Parathyroid adenoma (tissue), 2 donors: Measurements from ENCODE around the gene ASIC2.

Experiments
- H2AFZ ChIP-seq: fragments of 300-600 bp; sonication (generic); one replicate; pipeline ENCODE4 v1.7.0; 2017; ENCODE audit warnings: antibody characterized with exemption, mild to moderate bottlenecking
- H3K27ac ChIP-seq: fragments of 300-600 bp; sonication (generic); one replicate; pipeline ENCODE4 v1.7.0; 2017
- H3K27me3 ChIP-seq: fragments of 300-600 bp; sonication (generic); one replicate; pipeline ENCODE4 v1.7.0; 2017; ENCODE audit warnings: low read length; ENCODE audit not compliant: control insufficient read depth, insufficient read depth
- H3K36me3 ChIP-seq: fragments of 300-600 bp; sonication (generic); one replicate; pipeline ENCODE4 v1.7.0; 2017; ENCODE audit warnings: low read length; ENCODE audit not compliant: control insufficient read depth, insufficient read depth
- H3K4me1 ChIP-seq: fragments of 300-600 bp; sonication (generic); one replicate; pipeline ENCODE4 v1.7.0; 2017; ENCODE audit warnings: control low read depth
- H3K4me2 ChIP-seq: fragments of 300-600 bp; sonication (generic); one replicate; pipeline ENCODE4 v1.7.0; 2017; ENCODE audit warnings: low read length
- H3K4me3 ChIP-seq: fragments of 300-600 bp; sonication (generic); one replicate; pipeline ENCODE4 v1.7.0; 2017; ENCODE audit warnings: low read depth, low read length
- H3K79me2 ChIP-seq: fragments of 300-600 bp; sonication (generic); one replicate; pipeline ENCODE4 v1.7.0; 2017; ENCODE audit warnings: control low read depth
- H3K9ac ChIP-seq: fragments of 300-600 bp; sonication (generic); one replicate; pipeline ENCODE4 v1.7.0; 2017; ENCODE audit warnings: mild to moderate bottlenecking
- H3K9me3 ChIP-seq: fragments of 300-600 bp; sonication (generic); one replicate; pipeline ENCODE4 v1.7.0; 2017; ENCODE audit warnings: low read length; ENCODE audit not compliant: control insufficient read depth
- CTCF ChIP-seq: fragments of 300-600 bp; sonication (generic); IDR thresholded peaks from one replicate; pipeline ENCODE4 v1.7.0; 2017; ENCODE audit warnings: antibody characterized with exemption, mild to moderate bottlenecking
- donor health status: primary hyperparathyroidism.

ASIC2 gene

DNA sequence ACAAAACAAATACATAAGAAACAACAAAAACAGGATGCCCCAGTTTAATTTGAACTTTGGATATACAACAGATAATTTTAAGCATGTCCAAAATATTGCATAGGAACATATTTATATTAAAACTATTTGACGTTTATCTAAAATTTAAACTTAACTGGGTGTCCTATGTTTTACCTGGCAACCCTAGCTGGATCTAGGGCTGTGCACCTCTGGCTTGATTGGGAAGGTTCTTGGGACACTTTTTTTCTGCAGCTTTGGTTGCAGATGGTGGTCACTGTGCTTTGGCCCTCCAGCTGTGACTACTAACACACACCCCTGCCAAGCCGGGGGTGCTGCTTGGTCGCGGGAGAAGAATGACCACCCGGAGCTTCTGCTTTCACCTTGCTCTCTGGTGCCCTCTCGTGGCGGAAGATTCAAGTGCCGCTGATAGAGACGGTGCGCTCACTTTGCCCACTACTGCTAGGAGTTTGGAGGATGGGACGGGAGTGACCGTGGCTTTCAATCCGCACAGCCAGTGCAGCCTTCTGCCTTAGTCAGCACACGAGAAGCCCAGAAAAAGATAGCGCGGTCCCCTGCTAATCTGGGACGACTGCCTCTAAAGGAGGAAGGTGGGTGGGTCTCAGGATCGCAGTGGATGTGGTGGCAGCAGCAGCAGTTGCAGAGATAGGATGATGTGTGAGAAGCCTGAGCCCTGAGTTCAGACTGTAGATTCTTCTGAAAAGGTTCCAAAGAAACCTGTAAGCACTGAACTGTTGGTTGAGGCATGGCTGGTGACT lies 294.8 kb downstream of the ASIC2 start:
- Histone ChIP-seq H3K9me3 (no peaks in the 10 kb centered on the region), H3K4me3 (no peak overlapping the region), H3K27ac (no peak overlapping the region), H3K9ac (no peak overlapping the region), H3K36me3 (no peaks in the 10 kb centered on the region), H3K27me3 (no peaks in the 10 kb centered on the region), H3K79me2 (no peaks in the 10 kb centered on the region), H3K4me2 (peak overlapping the region; percentile 59), H3K4me1 (no peaks in the 10 kb centered on the region), H2AFZ (peak overlapping the region; percentile 16)
- peak; percentile 90 for TF ChIP-seq CTCF

GRCh38 chr17:32995416-32996045 lies 297.6 kb downstream of the ASIC2 start:
- H3K9me3 ChIP-seq, result no peaks in the 10 kb centered on the region
- H3K79me2 ChIP-seq, result no peaks in the 10 kb centered on the region
- H3K27me3 ChIP-seq, result no peaks in the 10 kb centered on the region
- no peak overlapping the region for H3K27ac ChIP-seq
- H3K4me3 ChIP-seq, result no peak overlapping the region
- no peak overlapping the region for H3K4me2 ChIP-seq
- H3K9ac ChIP-seq, result no peak overlapping the region
- TF ChIP-seq CTCF, result no peak
- H2AFZ ChIP-seq, result no peak overlapping the region
- no peaks in the 10 kb centered on the region for H3K4me1 ChIP-seq
- H3K36me3 ChIP-seq, result no peaks in the 10 kb centered on the region

GRCh38 chr17:32993977-32994376 lies 299.1 kb downstream of the ASIC2 start:
- Histone ChIP-seq H3K4me1 (no peaks in the 10 kb centered on the region), H3K9ac (no peak overlapping the region), H3K79me2 (no peaks in the 10 kb centered on the region), H3K4me2 (no peak overlapping the region), H3K27me3 (no peaks in the 10 kb centered on the region), H2AFZ (no peak overlapping the region), H3K4me3 (no peak overlapping the region), H3K27ac (no peak overlapping the region), H3K9me3 (no peaks in the 10 kb centered on the region), H3K36me3 (no peaks in the 10 kb centered on the region)
- TF ChIP-seq CTCF, result no peak

DNA sequence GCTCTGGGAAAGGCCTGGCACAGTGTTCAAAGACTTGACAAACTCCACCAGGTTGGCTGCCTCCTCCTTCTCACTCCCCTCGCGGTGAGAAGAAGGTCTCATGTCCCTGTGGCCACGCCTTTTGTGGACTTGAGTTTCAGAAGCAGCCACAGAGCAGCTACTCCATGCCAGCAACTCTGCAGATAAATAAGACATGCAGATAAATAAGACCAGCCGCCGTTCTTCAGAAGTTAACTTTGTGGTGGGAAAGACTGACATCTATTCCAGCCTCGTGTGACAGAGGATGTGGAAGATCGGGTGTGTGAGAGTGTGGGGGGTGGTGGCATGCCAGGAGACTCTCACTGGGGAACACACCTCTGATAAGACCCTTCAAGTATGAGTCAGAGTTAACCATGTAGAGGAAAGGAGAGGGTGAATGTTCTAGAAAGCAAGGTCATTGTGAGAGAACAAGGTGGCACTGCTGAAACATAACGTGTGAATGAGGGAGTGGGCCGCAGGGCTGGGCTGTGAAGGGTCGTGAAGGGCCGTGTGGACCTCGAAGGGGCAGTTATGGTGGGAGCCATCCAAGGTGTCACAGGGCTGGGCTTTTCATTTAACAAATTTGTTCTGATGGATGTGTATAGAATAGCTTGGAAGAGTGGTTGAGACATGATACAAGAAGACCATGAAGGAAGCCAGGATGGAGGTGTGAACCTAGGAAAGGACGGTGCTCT lies 300.6 kb downstream of the ASIC2 start:
- Histone ChIP-seq H3K4me1 (no peaks in the 10 kb centered on the region), H3K9ac (no peak overlapping the region), H3K9me3 (no peaks in the 10 kb centered on the region), H3K4me3 (no peak overlapping the region), H3K4me2 (no peak overlapping the region), H3K27me3 (no peaks in the 10 kb centered on the region), H3K27ac (no peak overlapping the region), H2AFZ (no peak overlapping the region), H3K36me3 (no peaks in the 10 kb centered on the region), H3K79me2 (no peaks in the 10 kb centered on the region)
- TF ChIP-seq CTCF, result no peak
